Measurements from ENCODE around the gene ZSWIM8.

Gene ZSWIM8

DNA sequence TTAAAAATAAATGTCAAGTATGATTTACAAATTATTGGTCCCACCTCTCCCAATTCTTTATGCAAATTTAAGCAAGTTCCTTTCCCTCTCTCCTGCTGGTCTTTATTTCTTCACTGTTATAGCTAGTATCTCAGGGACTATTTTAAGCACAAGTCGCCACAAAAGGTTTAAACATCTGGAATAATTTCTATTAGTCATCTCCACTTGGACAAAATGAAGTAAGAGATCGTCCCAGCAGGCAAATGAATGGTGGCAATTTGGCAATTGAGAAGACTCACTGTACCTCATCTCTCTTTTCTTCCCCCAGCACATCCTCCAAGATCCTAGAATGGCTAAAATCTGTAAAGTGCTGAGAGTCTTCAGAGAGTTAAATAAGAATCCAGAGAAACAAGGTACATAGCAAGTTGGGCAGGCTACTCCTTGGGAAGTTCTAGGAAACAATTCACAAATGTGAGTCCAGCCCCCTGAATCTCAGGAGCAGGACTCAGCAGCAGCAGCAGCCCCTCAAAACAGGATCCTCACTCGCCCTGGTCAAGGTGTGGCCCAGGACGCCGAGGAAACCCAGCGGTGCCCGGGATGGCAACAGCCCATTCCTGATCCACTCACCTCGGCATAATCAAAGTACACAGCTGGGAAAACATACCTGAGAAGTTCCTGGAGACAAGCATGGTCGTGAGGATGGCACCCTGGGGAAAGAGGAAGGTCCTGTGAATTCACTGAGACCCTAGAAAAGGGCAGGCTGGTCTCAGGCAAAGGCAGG is 56.3 kb downstream of the ZSWIM8 start:
- DNase-seq (ENCODE audit: low read depth, low spot score): no peak

DNA sequence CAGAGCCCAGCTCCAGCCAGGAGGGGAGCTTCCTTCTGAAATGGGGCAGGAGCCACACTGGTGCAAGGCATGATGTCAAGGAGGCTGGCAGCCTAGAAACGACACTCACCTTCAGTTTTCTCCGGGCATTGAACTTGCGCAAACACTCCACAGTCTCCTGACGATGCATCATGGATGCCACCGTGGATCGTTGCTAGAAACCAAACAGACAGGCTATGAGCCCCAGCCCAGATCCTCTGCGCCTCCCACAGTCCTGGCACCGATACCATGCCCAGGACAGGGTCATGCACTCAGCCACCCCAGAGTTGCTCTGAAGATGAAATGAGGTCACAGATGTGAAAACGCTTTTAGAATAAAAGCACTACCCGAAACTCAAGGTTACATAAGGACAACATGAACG is 56.9 kb downstream of the ZSWIM8 start:
- no peak for DNase-seq (ENCODE audit: low read depth, low spot score)

- no peak for DNase-seq (ENCODE audit: low read depth, low spot score)
Measured at GRCh38 chr10:73843261-73843660, 57.9 kb downstream of the ZSWIM8 start.

DNA sequence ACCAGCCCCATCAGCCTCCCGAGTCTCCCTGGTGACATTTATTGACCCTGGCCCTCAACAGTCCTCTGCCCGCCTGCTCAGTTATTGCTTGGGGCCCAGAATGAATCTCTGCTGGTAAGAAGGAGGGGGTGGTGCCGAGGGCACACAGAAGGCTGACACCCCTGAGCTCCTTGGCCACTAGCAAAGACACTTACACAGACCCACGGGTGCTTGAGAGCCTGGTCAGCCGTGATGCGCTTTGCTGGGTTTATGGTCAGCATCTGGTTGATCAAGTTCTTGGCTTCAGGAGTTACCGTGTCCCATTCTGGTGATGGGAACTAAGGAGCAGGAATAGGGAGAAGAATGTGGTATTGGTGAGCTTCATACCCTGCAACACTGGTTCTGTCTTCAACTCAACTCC is 61.6 kb downstream of the ZSWIM8 start:
- no peak for DNase-seq (ENCODE audit: low read depth, low spot score)

DNA sequence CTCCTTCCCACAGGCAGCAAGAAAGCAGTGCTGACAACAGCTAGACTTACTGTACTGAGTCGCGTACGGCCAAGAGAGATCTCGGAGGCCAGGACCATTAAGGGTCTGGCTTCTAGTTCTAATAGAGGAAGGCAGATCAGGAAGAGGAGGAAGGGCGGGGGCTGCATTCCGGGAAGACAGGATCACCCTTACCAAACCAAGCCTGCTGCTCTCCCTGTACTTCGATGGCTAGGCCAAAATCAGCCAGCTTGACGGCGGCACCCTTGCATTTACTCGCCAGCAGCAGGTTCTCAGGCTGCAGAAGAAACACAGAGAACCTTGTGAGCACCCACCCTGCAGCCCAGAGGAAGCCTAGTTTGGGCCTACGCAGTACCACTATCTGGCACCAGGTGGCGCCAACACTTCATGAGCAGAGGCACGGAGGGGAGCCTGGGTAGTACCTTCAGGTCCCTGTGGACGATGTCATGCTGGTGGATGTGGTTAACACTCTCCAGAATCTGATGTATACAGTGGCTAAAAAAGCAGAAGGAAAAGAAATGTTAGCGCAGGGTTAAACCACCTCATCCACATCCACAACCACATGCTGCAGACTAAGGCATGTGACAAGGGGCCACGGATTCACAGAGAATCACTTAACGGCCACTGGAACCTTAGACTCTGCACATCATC is 63.5 kb downstream of the ZSWIM8 start:
- peak; percentile 77 for DNase-seq (ENCODE audit: low read depth, low spot score)

- DNase-seq (ENCODE audit: low read depth, low spot score): no peak
Measured at GRCh38 chr10:73850211-73850610, 64.8 kb downstream of the ZSWIM8 start.

GRCh38 chr10:73850863-73851461 is 65.6 kb downstream of the ZSWIM8 start:
- no peak for DNase-seq (ENCODE audit: low read depth, low spot score)
